BLaER1 treated with 17β-estradiol and CSF1 and Interleukin-3, amounts not matched to agents 10 nM and 100 nM (cell line): ENCODE measurements around the gene RALGAPA2.
A peak's percentile ranks its signal among the peaks of the same experiment; 100 is the strongest.

Experiments used
- H3K27ac ChIP-seq, 11 experiments: shearing (Covaris generic); formaldehyde crosslinking; 2 replicates each; pipeline ENCODE4 v1.8.1; 2022
- H3K27me3 ChIP-seq, 11 experiments: shearing (Covaris generic); formaldehyde crosslinking; 2 replicates each; pipeline ENCODE4 v1.8.1; 2022
- H3K36me3 ChIP-seq, 11 experiments: shearing (Covaris generic); formaldehyde crosslinking; 2 replicates each; pipeline ENCODE4 v1.8.1; 2022
- H3K4me1 ChIP-seq, 10 experiments: shearing (Covaris generic); formaldehyde crosslinking; 2 replicates each; pipeline ENCODE4 v1.8.1; 2022
- H3K4me2 ChIP-seq, 11 experiments: shearing (Covaris generic); formaldehyde crosslinking; 2 replicates each; pipeline ENCODE4 v1.8.1; 2022
- H3K4me3 ChIP-seq, 10 experiments: shearing (Covaris generic); formaldehyde crosslinking; 2 replicates each; pipeline ENCODE4 v1.8.1; 2022
- H3K9ac ChIP-seq, 11 experiments: shearing (Covaris generic); formaldehyde crosslinking; 2 replicates each; pipeline ENCODE4 v1.8.1; 2022
- H3K9me3 ChIP-seq, 11 experiments: shearing (Covaris generic); formaldehyde crosslinking; replicated peaks in 1 of 11; 2 replicates each; pipeline ENCODE4 v1.8.1; 2022
- H4K20me1 ChIP-seq, 11 experiments: shearing (Covaris generic); formaldehyde crosslinking; 2 replicates each; pipeline ENCODE4 v1.8.1; 2022
- Cebpa-rat ChIP-seq, 11 experiments: shearing (Covaris generic); IDR thresholded peaks; 2 replicates each; pipeline ENCODE4 v1.8.1; 2022

The RALGAPA2 gene

GRCh38 chr20:20495729-20496503 lies 216.5 kb downstream of the RALGAPA2 start:
- Histone ChIP-seq H3K36me3 (peaks cover 44 to 91% (median 71%) of the 10 kb centered on the region in 11 experiments), H3K9me3 (no peaks in the 10 kb centered on the region), H3K4me1 (no peaks in the 10 kb centered on the region), H4K20me1 (no peaks in the 10 kb centered on the region), H3K4me3 (no peak overlapping the region), H3K27me3 (no peaks in the 10 kb centered on the region), H3K27ac (no peak overlapping the region), H3K9ac (no peak overlapping the region), H3K4me2 (no peak overlapping the region)
- TF ChIP-seq Cebpa-rat (IDR thresholded peaks at IDR 0.05): no peak

- no peak overlapping the region for H3K27ac ChIP-seq
- TF ChIP-seq Cebpa-rat (IDR thresholded peaks at IDR 0.05): no peak
- H3K4me1 ChIP-seq: no peaks in the 10 kb centered on the region
- H3K9me3 ChIP-seq: no peaks in the 10 kb centered on the region
- H4K20me1 ChIP-seq: no peaks in the 10 kb centered on the region
- H3K4me2 ChIP-seq: no peak overlapping the region
- no peaks in the 10 kb centered on the region for H3K27me3 ChIP-seq
- H3K4me3 ChIP-seq: no peak overlapping the region
- H3K9ac ChIP-seq: no peak overlapping the region
- H3K36me3 ChIP-seq: peaks cover 29 to 80% (median 55%) of the 10 kb centered on the region in 11 experiments
Measured at GRCh38 chr20:20493701-20494100, 218.7 kb downstream of the RALGAPA2 start.

GRCh38 chr20:20492521-20493332 lies 219.7 kb downstream of the RALGAPA2 start:
- Histone ChIP-seq H3K9ac (no peak overlapping the region), H3K9me3 (no peaks in the 10 kb centered on the region), H3K4me2 (no peak overlapping the region), H4K20me1 (no peaks in the 10 kb centered on the region), H3K27me3 (no peaks in the 10 kb centered on the region), H3K4me3 (no peak overlapping the region), H3K4me1 (no peaks in the 10 kb centered on the region), H3K27ac (no peak overlapping the region), H3K36me3 (peaks cover 35 to 80% (median 50%) of the 10 kb centered on the region in 11 experiments; a peak in 21 of 22 replicates)
- no peak for TF ChIP-seq Cebpa-rat (IDR thresholded peaks at IDR 0.05)

- no peak overlapping the region for H3K9ac ChIP-seq
- H4K20me1 ChIP-seq: no peaks in the 10 kb centered on the region
- no peak for TF ChIP-seq Cebpa-rat (IDR thresholded peaks at IDR 0.05)
- H3K4me1 ChIP-seq: no peaks in the 10 kb centered on the region
- H3K27me3 ChIP-seq: no peaks in the 10 kb centered on the region
- no peaks in the 10 kb centered on the region for H3K9me3 ChIP-seq
- peaks cover 28 to 80% (median 49%) of the 10 kb centered on the region in 11 experiments; a peak in 21 of 22 replicates for H3K36me3 ChIP-seq
- no peak overlapping the region for H3K27ac ChIP-seq
- H3K4me2 ChIP-seq: no peak overlapping the region
- H3K4me3 ChIP-seq: no peak overlapping the region
Measured at GRCh38 chr20:20491784-20492264, 220.6 kb downstream of the RALGAPA2 start.

- Histone ChIP-seq H3K4me1 (no peaks in the 10 kb centered on the region), H3K4me2 (no peak overlapping the region), H3K9me3 (no peaks in the 10 kb centered on the region), H3K36me3 (peaks cover 32 to 80% (median 48%) of the 10 kb centered on the region in 11 experiments; a peak in 21 of 22 replicates), H4K20me1 (no peaks in the 10 kb centered on the region), H3K4me3 (no peak overlapping the region), H3K27me3 (no peaks in the 10 kb centered on the region), H3K9ac (no peak overlapping the region), H3K27ac (no peak overlapping the region)
- no peak for TF ChIP-seq Cebpa-rat (IDR thresholded peaks at IDR 0.05)
Measured at GRCh38 chr20:20491110-20491783, 221.2 kb downstream of the RALGAPA2 start.

GRCh38 chr20:20490673-20491072 lies 221.8 kb downstream of the RALGAPA2 start:
- no peak overlapping the region for H3K27ac ChIP-seq
- no peak overlapping the region for H3K4me3 ChIP-seq
- H3K4me1 ChIP-seq: no peaks in the 10 kb centered on the region
- H3K4me2 ChIP-seq: no peak overlapping the region
- H4K20me1 ChIP-seq: no peaks in the 10 kb centered on the region
- H3K36me3 ChIP-seq: peaks cover 27 to 75% (median 43%) of the 10 kb centered on the region in 11 experiments; a peak in 21 of 22 replicates
- H3K27me3 ChIP-seq: no peaks in the 10 kb centered on the region
- H3K9me3 ChIP-seq: no peaks in the 10 kb centered on the region
- no peak overlapping the region for H3K9ac ChIP-seq
- TF ChIP-seq Cebpa-rat (IDR thresholded peaks at IDR 0.05): no peak

- H3K4me1 ChIP-seq: no peaks in the 10 kb centered on the region
- no peaks in the 10 kb centered on the region for H3K27me3 ChIP-seq
- no peak overlapping the region for H3K27ac ChIP-seq
- H3K4me3 ChIP-seq: no peak overlapping the region
- peaks cover 19 to 66% (median 39%) of the 10 kb centered on the region in 11 experiments; a peak in 21 of 22 replicates for H3K36me3 ChIP-seq
- TF ChIP-seq Cebpa-rat (IDR thresholded peaks at IDR 0.05): no peak
- no peaks in the 10 kb centered on the region for H3K9me3 ChIP-seq
- no peak overlapping the region for H3K9ac ChIP-seq
- no peaks in the 10 kb centered on the region for H4K20me1 ChIP-seq
- H3K4me2 ChIP-seq: peak overlapping the region in 1 of 11 experiments; percentile 2; a peak in 1 of 22 replicates
Measured at GRCh38 chr20:20489648-20490341, 222.6 kb downstream of the RALGAPA2 start.

- Histone ChIP-seq H3K27ac (no peak overlapping the region), H3K9me3 (no peaks in the 10 kb centered on the region), H3K4me1 (no peaks in the 10 kb centered on the region), H3K4me3 (no peak overlapping the region), H3K27me3 (no peaks in the 10 kb centered on the region), H3K4me2 (no peak overlapping the region), H3K9ac (no peak overlapping the region), H4K20me1 (no peaks in the 10 kb centered on the region), H3K36me3 (peaks cover 13 to 59% (median 35%) of the 10 kb centered on the region in 11 experiments; a peak in 20 of 22 replicates)
- TF ChIP-seq Cebpa-rat (IDR thresholded peaks at IDR 0.05): no peak
Measured at GRCh38 chr20:20489054-20489453, 223.4 kb downstream of the RALGAPA2 start.
